Mononuclear cell (primary cell): ENCODE results near the gene LGALS3BP. TPM values are rescaled to one million over a fixed set of nuclear protein-coding genes. Genes with fewer than 3 reads are reported as not detected.

Experiments used
- total RNA-seq: library from RNA; depleted of rRNA; stranded (reverse); fragments of >200 nt; gene quantifications from one replicate; pipeline ENCODE4 v1.2.3, GENCODE V29; 2012

Gene LGALS3BP
- total RNA-seq, 1 donor, result 20.5 TPM

Other genes with a start within 250 kb of the LGALS3BP start
- gene CYTH1, start 197.7 kb downstream of the LGALS3BP start, total RNA-seq, result 273 TPM
- 170 TPM for gene USP36, start 139.1 kb downstream of the LGALS3BP start, total RNA-seq
- 5.9 TPM for gene CEP295NL, start 76.7 kb downstream of the LGALS3BP start, total RNA-seq
- gene TIMP2, start 54.5 kb downstream of the LGALS3BP start, total RNA-seq, result 19.9 TPM
- gene CANT1, start 29.8 kb upstream of the LGALS3BP start, total RNA-seq, result 28.1 TPM
- 0.10 TPM for gene C1QTNF1, start 44.2 kb upstream of the LGALS3BP start, total RNA-seq
- 25.2 TPM for gene ENGASE, start 94.9 kb upstream of the LGALS3BP start, total RNA-seq